GM21529 (cell line): ENCODE measurements around the gene HSPA4.
A peak's percentile ranks its signal among the peaks of the same experiment; 100 is the strongest.
"Not testable (repeated sequence)": the region's sequence is repeated elsewhere in the genome, so short reads cannot be mapped to it uniquely, and the experiment has no call there.

Source experiments
- ATAC-seq: cut with Tn5 transposase; IDR thresholded peaks from one replicate; pipeline ENCODE4 v1.9.1; 2021; ENCODE audit not compliant: unreplicated experiment

The HSPA4 gene

GRCh38 chr5:133051542-133052316, at the start of gene HSPA4:
Gene HSPA4 (plus strand): TSS chr5:133052013. CDS start chr5:133052251, 238 bp downstream.
- ATAC-seq, result peak; percentile 79

DNA sequence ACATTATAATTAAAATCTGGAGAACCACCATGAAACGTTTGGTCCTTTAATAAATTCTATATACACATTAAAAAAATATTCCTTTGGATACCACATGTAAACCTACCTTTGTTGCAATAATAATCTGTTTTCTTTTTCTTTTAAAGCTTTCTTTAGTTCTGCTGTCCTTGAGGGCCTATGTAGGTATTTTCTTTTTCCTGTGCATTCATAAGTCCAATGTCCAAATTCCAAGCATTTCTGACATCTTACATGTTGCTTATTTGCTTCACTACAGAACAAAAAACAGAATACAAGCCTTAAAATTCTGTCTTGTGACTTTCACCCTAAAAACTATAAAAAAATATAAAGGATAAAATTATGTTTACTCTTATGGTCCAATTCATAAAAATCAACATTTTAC, 45.2 kb upstream of the HSPA4 start:
- no peak for ATAC-seq

DNA sequence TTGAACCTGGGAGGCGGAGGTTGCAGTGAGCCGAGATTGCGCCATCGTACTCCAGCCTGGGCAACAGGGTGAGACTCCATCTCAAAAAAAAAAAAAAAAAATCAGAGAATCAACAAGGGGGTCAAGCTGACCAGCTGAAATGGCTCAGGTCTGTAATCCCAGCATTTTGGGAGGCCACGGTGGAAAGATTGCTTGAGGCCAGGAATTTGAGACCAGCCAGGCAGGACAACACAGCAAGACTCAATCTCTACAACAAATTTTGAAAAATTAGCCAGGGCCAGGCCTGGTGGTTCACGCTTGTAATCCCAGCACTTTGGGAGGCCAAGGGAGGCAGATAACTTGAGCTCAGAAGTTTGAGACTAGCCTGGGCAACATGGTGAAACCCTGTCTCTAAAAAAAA, 43.4 kb upstream of the HSPA4 start:
- not testable (repeated sequence) for ATAC-seq

- ATAC-seq, result no peak
These were observed 36.3 kb upstream of the HSPA4 start for GRCh38 chr5:133015466-133015865.

- no peak for ATAC-seq
These were observed 33.8 kb upstream of the HSPA4 start for GRCh38 chr5:133017964-133018363.

DNA sequence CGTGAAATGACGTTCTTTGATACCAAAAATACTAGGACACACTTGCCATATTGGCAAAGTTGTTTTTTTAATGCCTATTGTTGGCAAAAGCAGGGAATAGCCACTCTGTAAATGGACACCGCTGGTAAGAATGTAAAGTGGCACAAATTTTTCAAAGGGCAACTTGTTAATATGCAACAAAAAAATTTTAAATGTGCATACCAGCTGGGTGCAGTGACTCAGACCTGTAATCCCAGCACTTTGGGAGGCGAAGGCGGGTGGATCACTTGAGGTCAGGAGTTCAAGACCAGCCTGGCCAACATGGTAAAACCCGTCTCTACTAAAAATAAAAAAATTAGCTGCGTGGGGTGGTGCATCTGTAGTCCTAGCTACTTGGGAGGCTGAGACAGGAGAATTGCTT, 32.3 kb upstream of the HSPA4 start:
- not testable (repeated sequence) for ATAC-seq

- peak; percentile 98 for ATAC-seq
These were observed 25.8 kb upstream of the HSPA4 start, which contains the start of gene ZCCHC10 for GRCh38 chr5:133025804-133026663. Gene ZCCHC10 (minus strand): TSS chr5:133026549. CDS start chr5:133026537, 12 bp downstream.

GRCh38 chr5:133026664-133027153, 25.1 kb upstream of the HSPA4 start:
- ATAC-seq, result no peak

- ATAC-seq, result no peak
These were observed 22.4 kb upstream of the HSPA4 start for GRCh38 chr5:133029416-133029815.

DNA sequence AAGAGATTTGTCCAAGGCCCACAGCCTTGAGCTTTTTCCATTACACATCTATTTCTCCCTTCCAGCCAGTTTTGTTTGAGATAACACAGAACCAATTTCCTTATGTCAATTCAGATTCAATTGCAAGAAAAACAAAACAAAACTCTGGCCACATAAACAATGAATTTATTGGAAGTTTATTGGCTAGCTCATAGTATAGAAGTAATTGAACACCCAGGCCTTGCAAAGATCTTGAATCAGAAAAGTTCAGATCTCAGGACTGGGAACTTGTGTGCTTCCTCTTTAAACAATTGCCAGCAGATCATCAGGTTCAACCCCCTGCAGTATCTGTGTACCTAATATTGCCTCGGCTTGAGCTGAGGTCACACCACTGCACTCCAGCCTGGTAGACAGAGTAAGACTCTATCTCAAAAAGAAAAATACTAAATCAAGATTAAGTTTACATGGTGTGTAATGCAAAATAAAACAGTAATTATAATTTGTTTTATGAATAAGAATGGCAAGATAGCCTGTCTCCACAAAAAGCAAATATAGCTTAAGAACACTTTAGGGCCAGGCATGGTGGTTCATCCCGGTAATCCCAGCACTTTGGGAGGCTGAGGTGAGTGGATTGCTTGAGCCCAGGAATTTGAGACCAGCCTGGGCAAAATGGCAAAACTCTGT, 21.3 kb upstream of the HSPA4 start:
- no peak for ATAC-seq

GRCh38 chr5:133032852-133033742, 18.7 kb upstream of the HSPA4 start:
- peak; percentile 69 for ATAC-seq

GRCh38 chr5:133034064-133034463, 17.7 kb upstream of the HSPA4 start:
- ATAC-seq, result no peak

- ATAC-seq, result no peak
These were observed 16.6 kb upstream of the HSPA4 start for GRCh38 chr5:133035224-133035623.

- not testable (repeated sequence) for ATAC-seq
These were observed 15.1 kb upstream of the HSPA4 start for GRCh38 chr5:133036677-133037076.

DNA sequence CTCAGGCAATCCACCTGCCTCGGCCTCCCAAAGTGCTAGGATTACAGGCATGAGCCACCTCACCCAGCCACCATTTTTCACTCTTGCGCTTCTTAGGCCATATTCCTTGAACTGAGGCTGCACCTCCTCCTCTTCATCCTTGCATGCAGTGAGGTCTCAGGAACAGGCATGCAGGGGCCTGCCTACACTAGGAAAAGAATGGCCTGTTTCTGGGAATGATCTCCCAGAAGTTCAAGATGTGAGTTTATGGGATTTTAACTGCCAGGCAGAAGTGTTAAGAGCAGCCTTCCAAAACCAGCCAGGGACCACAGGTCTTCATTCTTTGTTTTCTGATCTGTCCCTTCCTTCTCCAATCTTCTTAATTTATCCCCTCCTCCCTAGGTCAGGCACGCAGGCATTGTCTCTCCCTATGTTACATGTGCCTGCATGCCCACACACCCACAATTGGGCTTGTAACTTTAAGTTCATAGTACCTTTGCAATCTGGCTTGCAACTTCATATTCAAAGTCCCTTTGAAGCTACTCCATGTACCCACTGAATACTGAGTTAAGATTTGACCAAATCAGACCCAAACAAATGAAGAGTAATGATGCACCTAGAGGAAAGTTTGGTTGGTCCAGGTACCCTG, 10.5 kb upstream of the HSPA4 start:
- ATAC-seq, result no peak

DNA sequence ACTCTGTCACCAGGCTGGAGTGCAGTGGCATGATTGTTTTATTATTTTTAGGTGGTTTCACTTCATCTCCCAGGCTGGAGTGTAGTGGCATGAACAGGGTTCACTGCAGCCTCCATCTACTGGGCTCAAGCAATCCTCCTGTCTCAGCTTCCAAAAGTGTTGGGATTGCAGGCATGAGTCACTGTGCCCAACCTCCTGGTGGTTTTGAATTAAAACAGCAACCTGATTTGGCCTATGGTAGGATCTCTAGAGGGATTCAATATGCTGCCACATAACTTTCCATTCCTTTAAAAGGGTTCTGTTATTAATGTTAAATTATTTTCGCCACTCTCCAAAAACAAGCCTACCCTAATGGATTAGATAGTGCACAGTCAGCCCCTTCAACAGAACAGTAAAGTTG, 9.9 kb upstream of the HSPA4 start:
- ATAC-seq, result no peak

DNA sequence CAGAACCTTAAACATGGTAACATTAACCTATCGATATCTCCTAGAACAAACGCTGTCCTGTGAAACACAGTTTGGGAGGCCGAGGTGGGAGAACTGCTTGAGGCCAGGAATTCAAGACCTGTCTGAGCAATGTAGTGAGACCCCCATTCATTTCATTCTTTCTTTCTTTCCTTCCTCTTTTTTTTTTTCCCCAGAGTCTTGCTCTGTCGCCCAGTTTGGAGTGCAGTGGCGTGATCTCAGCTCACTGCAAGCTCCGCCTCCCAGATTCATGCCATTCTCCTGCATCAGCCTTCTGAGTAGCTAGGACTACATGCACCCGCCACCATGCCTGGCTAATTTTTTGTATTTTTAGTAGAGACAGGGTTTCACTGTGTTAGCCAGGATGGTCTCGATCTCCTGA, 5.3 kb upstream of the HSPA4 start:
- not testable (repeated sequence) for ATAC-seq

GRCh38 chr5:133047404-133047803, 4.4 kb upstream of the HSPA4 start:
- no peak for ATAC-seq

DNA sequence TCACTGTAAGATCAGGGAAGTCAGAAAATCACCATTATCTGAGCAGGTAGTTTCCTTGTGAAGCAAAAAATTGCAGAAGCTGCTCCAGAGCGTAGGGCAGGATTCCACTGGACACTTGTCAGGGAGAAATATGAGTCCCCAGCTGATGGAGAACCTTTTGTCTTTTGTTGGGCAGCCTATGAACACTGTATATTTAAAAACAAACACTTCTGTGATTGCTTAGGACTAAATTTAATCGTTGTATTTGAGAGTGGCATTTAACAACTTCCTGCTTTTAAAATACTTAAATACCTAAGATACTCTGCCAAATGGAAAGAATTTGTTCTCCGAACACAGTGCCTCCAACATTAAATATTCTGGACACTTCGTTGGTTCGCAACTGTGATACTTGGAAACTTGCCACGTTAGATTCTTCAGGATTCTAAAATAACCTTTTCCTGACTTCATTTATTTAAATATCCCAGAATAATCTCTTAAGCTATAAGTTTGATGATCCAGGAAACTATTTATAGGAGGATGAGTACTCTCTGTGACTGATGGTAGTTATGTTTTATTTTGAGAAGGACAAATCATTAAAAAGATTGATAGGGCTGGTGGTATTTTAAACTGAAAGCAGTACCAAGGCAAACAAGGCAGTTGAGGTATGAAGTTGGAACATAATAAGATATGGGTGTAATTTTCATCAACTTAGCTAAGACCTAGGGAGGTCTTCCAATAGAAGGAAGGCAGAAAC, 2.7 kb upstream of the HSPA4 start:
- no peak for ATAC-seq
